Tibial artery (tissue), 4 donors: ENCODE measurements around the gene NTN1.

Experiments used
- DNase-seq, 2 donors: peaks; one replicate each; pipeline ENCODE4 v3.0.0-alpha.2; 2019
- H3K27ac ChIP-seq, 2 donors: fragments of 200-600 bp; sonication (generic) in 1 of 2; 1 replicate in 1 of 2; 2 replicates in 1 of 2; pipeline ENCODE4 v1.5.1; 2018 to 2019; ENCODE audit warnings: mild to moderate bottlenecking in 1 of 2
- H3K27me3 ChIP-seq, 2 donors: fragments of 200-600 bp; sonication (generic) in 1 of 2; one replicate each; pipeline versions ENCODE4 v1.5.1 to v1.6.0; 2016 to 2019
- H3K36me3 ChIP-seq, 3 donors: fragments of 200-600 bp; sonication (generic) in 2 of 3; one replicate each; pipeline ENCODE4 v1.5.1; 2016 to 2019; ENCODE audit warnings: mild to moderate bottlenecking in 2 of 3
- H3K4me1 ChIP-seq, 4 donors: fragments of 200-600 bp; sonication (generic) in 2 of 4; 1 replicate in 3 of 4; 2 replicates in 1 of 4; pipeline ENCODE4 v1.5.1; 2016 to 2019
- H3K4me3 ChIP-seq, 2 donors: fragments of 200-600 bp; sonication (generic) in 1 of 2; 1 replicate in 1 of 2; 2 replicates in 1 of 2; pipeline ENCODE4 v1.5.1; 2018 to 2019; ENCODE audit warnings: mild to moderate bottlenecking in 2 of 2
- H3K9me3 ChIP-seq, 3 donors: fragments of 200-600 bp; sonication (generic) in 1 of 3; one replicate each; pipeline ENCODE4 v1.5.1; 2016 to 2019
- CTCF ChIP-seq, 2 experiments: fragments of 200-600 bp in 1 of 2; fragments of 450-650 bp in 1 of 2; IDR thresholded peaks; one replicate each; pipeline ENCODE4 v1.5.1; 2017 to 2019; ENCODE audit warnings: antibody characterized with exemption in 2 of 2, mild to moderate bottlenecking in 1 of 2, moderate library complexity in 1 of 2
- intact Hi-C: fragments of 100-400 bp; cut with DNase I; formaldehyde crosslinking; loops from one replicate; pipeline ENCODE4 v1.15.0; 2023; ENCODE audit warnings: low total_unique reads

Gene NTN1

GRCh38 chr17:9244066-9245052 is 223.0 kb downstream of the NTN1 start:
- Histone ChIP-seq H3K27ac (peak overlapping the region; percentile 98 to 100), H3K27me3 (no peaks in the 10 kb centered on the region), H3K36me3 (peaks cover 3 to 15% (median 6%) of the 10 kb centered on the region in 3 donors), H3K4me3 (no peak overlapping the region), H3K4me1 (peaks cover 0 to 55% (median 47%) of the 10 kb centered on the region in 4 donors), H3K9me3 (no peaks in the 10 kb centered on the region)
- DNase-seq: peak; percentile 61 to 92
- TF ChIP-seq CTCF (IDR thresholded peaks at IDR 0.05): no peak
- intact Hi-C loops: loop anchor here (5.0 kb wide), 1 partner anchor 82 kb away; no protein-coding TSS in a partner anchor

- Histone ChIP-seq H3K27ac (no peak overlapping the region), H3K4me1 (peaks cover 0 to 28% (median 24%) of the 10 kb centered on the region in 4 donors), H3K9me3 (no peaks in the 10 kb centered on the region), H3K36me3 (peaks cover 6 to 20% (median 8%) of the 10 kb centered on the region in 3 donors), H3K4me3 (no peak overlapping the region), H3K27me3 (no peaks in the 10 kb centered on the region)
- intact Hi-C loops: no loop called here
- DNase-seq: no peak
- no peak for TF ChIP-seq CTCF (IDR thresholded peaks at IDR 0.05)
Observed at GRCh38 chr17:9247401-9247938, 226.2 kb downstream of the NTN1 start.

- H3K9me3 ChIP-seq: no peaks in the 10 kb centered on the region
- no peaks in the 10 kb centered on the region for H3K27me3 ChIP-seq
- peaks cover 6 to 20% (median 8%) of the 10 kb centered on the region in 3 donors for H3K36me3 ChIP-seq
- TF ChIP-seq CTCF (IDR thresholded peaks at IDR 0.05): no peak
- intact Hi-C loops: no loop called here
- DNase-seq: no peak
- H3K4me1 ChIP-seq: peaks cover 0 to 9% (median 7%) of the 10 kb centered on the region in 4 donors
- no peak overlapping the region for H3K4me3 ChIP-seq
- H3K27ac ChIP-seq: no peak overlapping the region
Observed at GRCh38 chr17:9249245-9249953, 228.1 kb downstream of the NTN1 start.

GRCh38 chr17:9251273-9251672 is 230.0 kb downstream of the NTN1 start:
- Histone ChIP-seq H3K4me3 (no peak overlapping the region), H3K27ac (no peak overlapping the region), H3K4me1 (no peaks in the 10 kb centered on the region), H3K9me3 (no peaks in the 10 kb centered on the region), H3K27me3 (no peaks in the 10 kb centered on the region), H3K36me3 (peaks cover 6 to 20% (median 8%) of the 10 kb centered on the region in 3 donors)
- intact Hi-C loops: no loop called here
- no peak for DNase-seq
- TF ChIP-seq CTCF (IDR thresholded peaks at IDR 0.05): no peak

GRCh38 chr17:9253308-9253707 is 232.0 kb downstream of the NTN1 start:
- intact Hi-C loops: no loop called here
- DNase-seq: no peak
- Histone ChIP-seq H3K27ac (no peak overlapping the region), H3K9me3 (no peaks in the 10 kb centered on the region), H3K4me1 (peaks cover 0 to 3% (median 0%) of the 10 kb centered on the region in 4 donors), H3K4me3 (no peak overlapping the region), H3K36me3 (peaks cover 3 to 15% (median 8%) of the 10 kb centered on the region in 3 donors), H3K27me3 (no peaks in the 10 kb centered on the region)
- TF ChIP-seq CTCF (IDR thresholded peaks at IDR 0.05): no peak
